Loucy (cell line): ENCODE data around the gene NDUFB7.
A peak's percentile ranks its signal among the peaks of the same experiment; 100 is the strongest.

Experiments
- H2AFZ ChIP-seq: fragments of 200-600 bp; sonication (generic); 2 replicates; pipeline ENCODE4 v1.6.0; 2016; ENCODE audit warnings: antibody characterized with exemption, mild to moderate bottlenecking, low read length, moderate library complexity
- H3F3A ChIP-seq: fragments of 200-600 bp; 2 replicates; pipeline ENCODE4 v1.6.0; 2016; ENCODE audit warnings: antibody characterized with exemption, low read depth, mild to moderate bottlenecking
- H3K27me3 ChIP-seq: fragments of 200-600 bp; sonication (generic); 2 replicates; pipeline ENCODE4 v1.6.1; 2014; ENCODE audit warnings: low read length, mild to moderate bottlenecking; ENCODE audit not compliant: insufficient read depth, poor library complexity, severe bottlenecking
- H3K36me3 ChIP-seq: fragments of 200-600 bp; sonication (generic); 2 replicates; pipeline ENCODE4 v1.6.1; 2016; ENCODE audit warnings: low read length; ENCODE audit not compliant: insufficient read depth
- H3K4me1 ChIP-seq: fragments of 200-600 bp; sonication (generic); 2 replicates; pipeline ENCODE4 v1.5.1; 2014; ENCODE audit warnings: low read length, mild to moderate bottlenecking; ENCODE audit not compliant: insufficient read depth, poor library complexity, severe bottlenecking
- H3K4me2 ChIP-seq: fragments of 200-600 bp; sonication (generic); 2 replicates; pipeline ENCODE4 v1.6.0; 2014; ENCODE audit warnings: antibody characterized with exemption, low read length, low read depth, mild to moderate bottlenecking; ENCODE audit not compliant: poor library complexity, severe bottlenecking
- H3K4me3 ChIP-seq: fragments of 200-600 bp; sonication (generic); 2 replicates; pipeline ENCODE4 v1.5.1; 2014; ENCODE audit warnings: low read length, mild to moderate bottlenecking, mixed read lengths; ENCODE audit not compliant: poor library complexity, severe bottlenecking
- H3K79me2 ChIP-seq: fragments of 200-600 bp; sonication (generic); 2 replicates; pipeline ENCODE4 v1.6.1; 2014; ENCODE audit warnings: low read length; ENCODE audit not compliant: insufficient read depth
- H3K9ac ChIP-seq: fragments of 200-600 bp; sonication (generic); 2 replicates; pipeline ENCODE4 v1.6.0; 2014; ENCODE audit warnings: mild to moderate bottlenecking, low read depth, low read length, moderate library complexity; ENCODE audit not compliant: poor library complexity, severe bottlenecking
- H3K9me2 ChIP-seq: fragments of 200-600 bp; sonication (generic); replicated peaks from 2 replicates; pipeline ENCODE4 v1.6.1; 2016; ENCODE audit warnings: low read depth, low read length, mixed read lengths
- H3K9me3 ChIP-seq: fragments of 200-600 bp; sonication (generic); 2 replicates; pipeline ENCODE4 v1.6.1; 2014; ENCODE audit warnings: mild to moderate bottlenecking, antibody characterized with exemption, low read length, low read depth; ENCODE audit not compliant: insufficient read depth
- H4K20me1 ChIP-seq: fragments of 200-600 bp; sonication (generic); 2 replicates; pipeline ENCODE4 v1.6.0; 2014; ENCODE audit warnings: antibody characterized with exemption, low read length, mild to moderate bottlenecking; ENCODE audit not compliant: insufficient read depth, poor library complexity, severe bottlenecking
- EZH2phosphoT487 ChIP-seq: fragments of 200-600 bp; IDR thresholded peaks from 2 replicates; pipeline ENCODE4 v1.6.1; 2018; ENCODE audit warnings: antibody characterized with exemption, mild to moderate bottlenecking, moderate library complexity, borderline replicate concordance
- TF ChIP-seq, protein P1 (sequence below): fragments of 200-600 bp; sonication (generic); conservative IDR thresholded peaks from 2 replicates; pipeline ENCODE4 v1.5.1; 2014; ENCODE audit warnings: mild to moderate bottlenecking, antibody characterized with exemption, low read length

The NDUFB7 gene

DNA sequence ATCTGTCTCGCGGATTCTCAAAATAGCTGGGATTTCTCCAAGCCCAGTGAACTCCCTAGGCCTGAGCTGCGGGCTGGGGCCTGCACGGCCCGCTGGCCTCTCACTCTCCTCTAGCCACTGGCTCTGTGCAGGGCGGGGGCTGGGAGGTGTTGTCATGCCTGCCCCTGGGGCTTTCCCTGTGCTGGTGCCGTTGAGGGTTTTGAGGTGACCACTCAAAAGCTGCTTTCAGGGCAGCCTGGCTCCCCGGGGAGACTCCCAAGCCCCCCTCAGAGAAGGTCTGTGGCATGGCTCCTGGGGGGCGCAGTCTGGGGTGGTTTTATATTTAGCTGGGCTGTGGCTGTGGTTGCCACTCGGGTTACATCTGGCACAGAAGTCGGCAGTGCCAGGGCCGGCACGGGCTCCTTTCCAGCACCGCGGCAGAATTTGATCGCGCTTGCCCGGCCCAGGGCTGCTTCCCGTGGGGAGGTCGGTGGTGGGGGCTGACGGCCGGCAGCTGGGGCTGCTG lies 10.0 kb downstream of the NDUFB7 start:
- H3F3A ChIP-seq: no peaks in the 10 kb centered on the region

GRCh38 chr19:14561249-14561648 lies 10.6 kb downstream of the NDUFB7 start:
- Histone ChIP-seq H4K20me1 (peaks cover 17% of the 10 kb centered on the region), H3K36me3 (peaks cover 13% of the 10 kb centered on the region; the same call in 1 of the 2 replicates), H2AFZ (no peak overlapping the region), H3K27me3 (no peaks in the 10 kb centered on the region), H3K9me3 (no peaks in the 10 kb centered on the region), H3K9ac (no peak overlapping the region), H3K4me3 (no peak overlapping the region), H3K4me2 (no peak overlapping the region), H3F3A (no peaks in the 10 kb centered on the region), H3K79me2 (peaks cover 28% of the 10 kb centered on the region; the same call in 1 of the 2 replicates), H3K4me1 (no peaks in the 10 kb centered on the region), H3K9me2 (no peaks in the 10 kb centered on the region)
- TF ChIP-seq, protein P1, sequence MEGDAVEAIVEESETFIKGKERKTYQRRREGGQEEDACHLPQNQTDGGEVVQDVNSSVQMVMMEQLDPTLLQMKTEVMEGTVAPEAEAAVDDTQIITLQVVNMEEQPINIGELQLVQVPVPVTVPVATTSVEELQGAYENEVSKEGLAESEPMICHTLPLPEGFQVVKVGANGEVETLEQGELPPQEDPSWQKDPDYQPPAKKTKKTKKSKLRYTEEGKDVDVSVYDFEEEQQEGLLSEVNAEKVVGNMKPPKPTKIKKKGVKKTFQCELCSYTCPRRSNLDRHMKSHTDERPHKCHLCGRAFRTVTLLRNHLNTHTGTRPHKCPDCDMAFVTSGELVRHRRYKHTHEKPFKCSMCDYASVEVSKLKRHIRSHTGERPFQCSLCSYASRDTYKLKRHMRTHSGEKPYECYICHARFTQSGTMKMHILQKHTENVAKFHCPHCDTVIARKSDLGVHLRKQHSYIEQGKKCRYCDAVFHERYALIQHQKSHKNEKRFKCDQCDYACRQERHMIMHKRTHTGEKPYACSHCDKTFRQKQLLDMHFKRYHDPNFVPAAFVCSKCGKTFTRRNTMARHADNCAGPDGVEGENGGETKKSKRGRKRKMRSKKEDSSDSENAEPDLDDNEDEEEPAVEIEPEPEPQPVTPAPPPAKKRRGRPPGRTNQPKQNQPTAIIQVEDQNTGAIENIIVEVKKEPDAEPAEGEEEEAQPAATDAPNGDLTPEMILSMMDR: no peak
- no peak for TF ChIP-seq EZH2phosphoT487

More for the DNA sequence above, 10.0 kb downstream of the NDUFB7 start:
- H3K9me2 ChIP-seq: no peaks in the 10 kb centered on the region
- TF ChIP-seq, protein P1: no peak
- TF ChIP-seq EZH2phosphoT487: no peak
- H3K9ac ChIP-seq: no peak overlapping the region
- no peak overlapping the region for H2AFZ ChIP-seq
- no peak overlapping the region for H3K4me3 ChIP-seq
- no peak overlapping the region for H3K4me2 ChIP-seq
- peaks cover 28% of the 10 kb centered on the region; the same call in 1 of the 2 replicates for H3K79me2 ChIP-seq
- H4K20me1 ChIP-seq: peaks cover 17% of the 10 kb centered on the region
- H3K36me3 ChIP-seq: peaks cover 14% of the 10 kb centered on the region; the same call in 1 of the 2 replicates
- H3K4me1 ChIP-seq: no peaks in the 10 kb centered on the region
- H3K27me3 ChIP-seq: no peaks in the 10 kb centered on the region
- no peaks in the 10 kb centered on the region for H3K9me3 ChIP-seq

DNA sequence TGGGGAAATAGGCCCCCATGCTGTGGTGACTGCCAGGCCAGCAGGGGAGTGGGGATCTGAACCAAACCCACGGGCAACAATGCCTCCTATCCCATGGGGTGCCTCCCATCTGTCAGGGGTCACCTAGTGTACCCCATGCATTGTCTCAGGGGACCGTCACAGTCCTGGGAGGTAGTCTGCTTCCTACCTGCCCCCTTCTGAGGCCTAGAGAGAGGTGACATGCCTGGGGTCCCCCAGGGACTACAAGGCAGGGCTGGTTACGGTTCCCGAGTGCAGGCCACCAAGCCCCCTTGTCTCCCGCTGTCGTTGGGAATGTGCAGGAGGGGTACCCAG lies 11.1 kb downstream of the NDUFB7 start:
- Histone ChIP-seq H3K4me3 (no peak overlapping the region), H3K4me2 (no peak overlapping the region), H3K36me3 (peaks cover 8% of the 10 kb centered on the region; the same call in 1 of the 2 replicates), H3K9me2 (no peaks in the 10 kb centered on the region), H3K27me3 (no peaks in the 10 kb centered on the region), H3K4me1 (no peaks in the 10 kb centered on the region), H3F3A (no peaks in the 10 kb centered on the region), H4K20me1 (peaks cover 17% of the 10 kb centered on the region), H3K79me2 (peaks cover 28% of the 10 kb centered on the region; the same call in 1 of the 2 replicates), H3K9ac (peak overlapping the region; percentile 17), H2AFZ (no peak overlapping the region), H3K9me3 (no peaks in the 10 kb centered on the region)
- TF ChIP-seq, protein P1: no peak
- no peak for TF ChIP-seq EZH2phosphoT487
